Stimulated activated CD4-positive, alpha-beta T cell treated with anti-CD3 and anti-CD28 coated beads, Interleukin-12 subunit alpha, Interleukin-12 subunit beta, amount 100 ng/mL, for 24 hours (primary cell): Measurements from ENCODE around the gene TAF1C.

Experiments used
- DNase-seq, 2 experiments: peaks; one replicate each; pipeline ENCODE4 v3.0.0-alpha.2; 2020; ENCODE audit warnings: low read depth in 2 of 2

Gene TAF1C

GRCh38 chr16:84161037-84161436, 25.8 kb downstream of the TAF1C start:
- DNase-seq, result no peak

DNA sequence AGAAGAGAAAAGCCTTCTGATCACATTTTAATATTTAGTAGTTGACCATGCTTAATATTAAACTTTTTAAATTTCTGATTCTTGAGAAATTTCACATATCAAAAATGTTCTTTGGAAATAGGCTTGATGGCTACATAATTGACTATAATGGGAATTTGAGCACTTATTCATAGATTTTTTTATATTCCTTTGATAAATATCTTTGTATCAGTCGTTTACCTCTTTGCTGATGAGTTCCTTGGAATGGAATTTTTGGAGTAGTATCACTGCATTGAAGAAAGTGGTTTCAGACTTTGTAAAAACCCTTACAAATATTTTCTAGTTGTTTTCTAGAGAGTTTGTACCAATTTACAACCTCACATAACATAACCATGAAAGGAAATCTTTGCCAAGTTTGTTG, 27.1 kb downstream of the TAF1C start:
- no peak for DNase-seq

DNA sequence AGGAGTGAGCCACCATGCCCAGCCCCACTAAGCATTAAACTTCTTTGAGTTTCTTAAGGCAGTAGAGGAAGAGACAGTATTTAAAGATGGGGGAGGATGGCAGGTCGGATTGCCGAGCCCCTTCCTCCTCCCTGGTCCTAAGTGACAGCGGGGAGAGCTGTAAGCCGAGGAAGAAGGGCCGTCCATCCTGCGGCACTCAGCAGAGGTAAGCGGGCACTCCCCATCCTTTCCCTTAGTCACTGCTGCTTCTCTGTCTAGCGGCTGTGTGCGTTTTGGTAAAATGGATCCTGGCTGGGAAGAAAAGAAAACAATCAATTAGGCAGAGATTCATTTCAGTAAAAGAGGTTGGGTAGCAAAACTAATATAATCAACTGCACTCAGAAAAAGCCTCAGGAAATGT, 27.9 kb downstream of the TAF1C start:
- DNase-seq, result no peak

- no peak for DNase-seq
These were observed 30.5 kb downstream of the TAF1C start for GRCh38 chr16:84156342-84156784.

- no peak for DNase-seq
These were observed 31.1 kb downstream of the TAF1C start for GRCh38 chr16:84155771-84156170.

GRCh38 chr16:84155226-84155625, 31.6 kb downstream of the TAF1C start:
- no peak for DNase-seq

- DNase-seq, result no peak
These were observed 33.1 kb downstream of the TAF1C start for GRCh38 chr16:84153660-84154214.

DNA sequence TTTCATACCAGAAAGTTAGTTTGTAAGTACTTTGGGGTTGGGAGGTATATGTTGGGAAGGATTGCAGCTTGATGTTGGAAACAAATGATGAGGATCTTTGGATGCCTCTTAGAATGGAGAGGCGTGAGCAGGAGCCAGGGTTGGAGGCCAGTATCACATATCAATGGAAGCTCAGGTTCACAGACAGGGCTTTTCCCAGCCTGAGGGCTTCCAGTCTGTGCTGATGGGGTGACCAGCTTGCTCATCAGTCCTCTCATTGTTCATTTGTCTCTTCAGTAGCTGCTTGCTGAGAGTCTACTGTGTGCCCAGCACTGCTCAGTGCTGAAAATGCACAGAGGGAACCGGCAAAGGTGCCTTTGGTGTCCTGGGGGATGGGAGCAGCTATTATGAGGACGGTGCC, 35.9 kb downstream of the TAF1C start:
- no peak for DNase-seq

- peak; percentile 88 to 89 for DNase-seq
These were observed 41.8 kb downstream of the TAF1C start, which contains the start of the genes DNAAF1 and HSDL1 for GRCh38 chr16:84144859-84145639. DNAAF1 (plus strand) TSS chr16:84145308; CDS start chr16:84145441, 133 bp downstream. HSDL1 (minus strand) TSS chr16:84145177; CDS start chr16:84131321, 13,856 bp downstream.

- peak; percentile 5 to 23 for DNase-seq
These were observed 42.5 kb downstream of the TAF1C start for GRCh38 chr16:84144209-84144858.

DNA sequence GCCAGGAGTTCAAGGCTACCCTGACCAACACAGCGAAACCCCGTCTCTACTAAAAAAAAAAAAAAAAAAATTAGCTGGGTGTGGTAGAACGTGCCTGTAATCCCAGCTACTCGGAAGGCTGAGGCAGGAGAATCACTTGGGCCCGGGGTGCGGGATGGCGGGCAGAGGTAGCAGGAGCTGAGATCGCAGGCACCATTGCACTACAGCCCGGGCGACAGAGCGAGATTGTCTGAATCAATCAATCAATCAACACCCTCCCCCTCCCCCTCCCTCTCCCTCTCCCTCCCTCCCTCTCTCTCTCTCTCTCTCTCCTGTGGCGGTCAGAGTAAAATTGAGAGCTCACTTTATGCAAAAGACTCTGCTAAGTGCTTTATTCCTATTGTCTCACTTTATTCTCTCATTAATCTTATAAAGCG, 43.1 kb downstream of the TAF1C start:
- DNase-seq, result no peak

DNA sequence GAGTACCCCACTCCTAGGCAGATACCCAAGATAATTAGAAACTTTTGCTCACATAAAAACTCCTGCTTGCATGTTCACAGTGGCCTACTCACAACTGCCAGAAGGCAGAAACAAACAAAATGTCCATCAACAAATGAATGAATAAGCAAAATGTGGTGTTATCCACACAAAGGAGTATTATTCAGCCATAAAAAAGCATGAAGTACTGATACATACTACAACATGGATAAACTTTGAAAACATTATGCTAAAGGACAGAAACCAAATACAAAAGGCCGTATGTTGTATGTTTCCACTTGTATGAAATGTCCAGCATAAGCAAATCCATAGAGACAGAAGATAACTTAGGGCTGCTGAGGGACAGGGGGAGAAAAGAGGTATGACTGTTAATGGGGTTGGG, 43.8 kb downstream of the TAF1C start:
- no peak for DNase-seq

DNA sequence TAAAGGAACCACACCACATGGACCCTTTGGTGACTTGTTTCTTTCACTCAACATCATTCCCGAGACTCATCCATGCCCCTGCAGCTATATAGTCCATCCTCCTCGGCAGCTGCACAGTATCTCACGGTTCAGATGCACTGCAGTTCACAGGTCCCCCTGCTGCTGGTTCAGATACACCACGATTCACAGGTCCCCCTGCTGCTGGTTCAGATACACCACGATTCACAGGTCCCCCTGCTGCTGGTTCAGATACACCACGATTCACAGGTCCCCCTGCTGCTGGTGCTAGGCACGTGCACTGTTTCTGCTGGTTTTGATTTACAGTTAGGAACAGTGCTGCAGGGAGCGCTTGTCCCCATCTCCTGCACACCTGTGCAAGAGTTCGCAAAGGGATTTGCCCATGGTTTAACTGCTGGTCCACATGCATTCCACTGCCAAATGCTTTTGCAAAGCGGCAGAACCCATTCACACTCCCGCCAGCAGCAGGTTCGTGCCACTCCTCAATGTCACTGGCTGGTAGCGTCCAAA, 45.6 kb downstream of the TAF1C start:
- DNase-seq, result no peak

DNA sequence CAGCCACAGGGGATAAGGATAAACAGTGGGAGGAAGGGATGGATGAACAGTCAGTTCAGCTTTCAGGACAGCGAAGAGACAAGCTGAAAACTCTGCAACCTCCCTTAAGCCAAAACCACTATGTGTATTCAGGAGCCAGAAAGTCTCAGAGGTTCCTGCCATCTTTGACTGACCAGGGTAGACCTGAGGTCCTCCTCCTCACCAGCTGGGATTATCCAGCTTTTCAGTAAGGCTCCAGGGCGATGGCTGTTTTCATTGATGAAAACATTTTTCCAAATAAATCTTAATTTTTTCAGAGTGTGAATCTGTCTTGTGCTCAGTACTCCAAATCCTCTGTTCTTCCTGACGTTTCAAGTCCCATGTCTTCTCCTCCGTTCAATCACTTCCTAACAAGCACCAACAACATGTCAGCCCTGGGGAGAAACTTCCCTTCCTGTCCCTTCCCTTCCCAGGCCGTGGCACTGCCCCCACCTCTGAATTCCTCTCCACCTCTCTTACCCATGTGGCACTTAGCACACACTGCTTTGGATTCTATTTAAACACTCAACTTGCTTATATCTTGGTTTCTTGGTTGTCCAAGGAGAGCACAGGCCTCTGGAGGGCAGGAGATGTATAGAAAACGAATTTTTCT, 47.1 kb downstream of the TAF1C start:
- no peak for DNase-seq

GRCh38 chr16:84138824-84139627, 47.8 kb downstream of the TAF1C start:
- peak in 1 of 2 experiments; percentile 13 for DNase-seq

DNA sequence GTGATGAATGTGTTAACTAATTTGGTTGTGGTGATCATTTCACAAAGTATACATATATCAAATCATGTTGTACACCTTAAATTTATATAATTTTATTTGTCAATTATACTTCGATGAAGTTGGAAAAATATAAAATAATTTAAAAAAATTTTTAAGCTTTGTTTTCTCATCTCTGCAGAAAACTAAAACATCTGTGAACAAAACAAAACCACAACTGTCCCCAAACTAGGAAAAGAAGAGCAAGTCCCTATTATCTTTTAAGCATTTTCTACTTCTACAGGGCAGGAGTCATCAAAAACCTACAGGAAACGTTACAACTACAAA, 48.4 kb downstream of the TAF1C start:
- no peak for DNase-seq

DNA sequence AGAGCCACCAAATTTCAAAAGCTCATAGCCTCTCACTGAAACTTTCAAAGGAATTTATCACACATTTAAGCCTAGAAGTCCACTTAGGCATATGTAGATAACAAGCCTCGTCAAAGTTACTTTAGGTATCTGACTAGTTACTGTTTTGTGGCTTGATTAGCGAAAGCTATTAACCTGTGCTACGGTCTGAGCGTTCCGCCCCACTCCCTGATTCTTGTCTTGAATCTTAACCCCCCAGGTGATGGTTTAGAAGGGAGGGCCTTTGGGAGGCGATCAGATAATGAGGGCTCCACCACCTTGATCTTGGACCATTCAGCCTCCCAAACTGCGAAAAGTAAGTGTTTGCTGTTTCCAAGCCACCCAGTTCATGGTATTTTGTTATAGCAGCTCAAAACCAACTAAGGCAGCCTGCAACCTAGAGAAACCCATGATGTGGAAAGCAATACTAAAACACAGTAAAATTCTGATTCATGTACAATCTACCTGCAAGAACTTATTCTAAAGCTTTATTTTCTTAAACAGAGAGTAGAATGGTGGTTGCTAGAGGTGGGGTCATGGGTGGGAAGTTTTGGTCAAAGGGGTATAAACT, 49.0 kb downstream of the TAF1C start:
- no peak for DNase-seq

DNA sequence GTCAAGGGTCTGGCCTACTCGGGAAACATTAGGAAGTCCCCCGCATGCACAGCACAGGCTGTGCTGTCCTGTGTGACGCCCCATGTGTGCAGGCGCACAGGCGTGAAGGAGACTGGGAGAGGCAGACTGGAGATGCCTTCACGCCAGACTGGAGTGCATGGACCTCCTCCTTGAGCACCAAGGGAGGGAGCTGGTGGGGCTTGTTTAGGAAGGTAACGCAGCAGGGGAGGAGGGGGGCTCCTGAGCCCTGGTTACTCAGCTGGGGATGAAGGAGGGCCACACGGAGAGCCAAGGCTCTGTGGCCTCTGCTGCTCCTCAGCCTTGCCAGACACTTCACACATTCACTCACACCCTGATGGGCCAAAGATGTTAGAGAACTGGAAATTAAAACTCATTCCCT, 49.6 kb downstream of the TAF1C start:
- DNase-seq, result no peak

- no peak for DNase-seq
These were observed 50.3 kb downstream of the TAF1C start for GRCh38 chr16:84136331-84137125.
